Measurements from ENCODE around the gene FPR3. TPM values are rescaled to one million over a fixed set of nuclear protein-coding genes. Genes with fewer than 3 reads are reported as not detected.

FPR3 gene
- total RNA-seq, 2 experiments from 2014 or later = not detected

GRCh38 chr19:51820831-51821446 is 26.0 kb downstream of the FPR3 start:
- no peak for DNase-seq (ENCODE audit: low spot score)
- intact Hi-C loops (cut with micrococcal nuclease; ENCODE audit: unreplicated experiment) = no loop called here
- POLR2A ChIA-PET = no interaction called here
- Histone ChIP-seq H3K9me2 (ENCODE audit: insufficient read depth, low read length) (no peaks in the 10 kb centered on the region), H2AFZ (ENCODE audit: low read length) (no peak overlapping the region), H3K36me3 (ENCODE audit: insufficient read depth, low read length) (no peaks in the 10 kb centered on the region), H3K9me3 (ENCODE audit: low read length) (no peaks in the 10 kb centered on the region; the same call in 1 of the 2 replicates), H3K4me2 (ENCODE audit: low read length) (no peak overlapping the region), H4K20me1 (ENCODE audit: insufficient read depth, low read length) (no peaks in the 10 kb centered on the region), H3K4me1 (ENCODE audit: insufficient read depth, low read length, poor library complexity, severe bottlenecking) (no peaks in the 10 kb centered on the region), H3K4me3 (ENCODE audit: low read depth, low read length, poor library complexity, severe bottlenecking) (no peak overlapping the region), H3K79me2 (ENCODE audit: insufficient read depth, low read depth, low read length) (no peaks in the 10 kb centered on the region), H3K27ac (ENCODE audit: low read depth, low read length, poor library complexity, severe bottlenecking) (no peak overlapping the region)
- TF ChIP-seq EZH2phosphoT487 (IDR thresholded peaks at IDR 0.05; ENCODE audit: borderline replicate concordance, low read depth, low read length) = no peak
- TF ChIP-seq, protein P1, sequence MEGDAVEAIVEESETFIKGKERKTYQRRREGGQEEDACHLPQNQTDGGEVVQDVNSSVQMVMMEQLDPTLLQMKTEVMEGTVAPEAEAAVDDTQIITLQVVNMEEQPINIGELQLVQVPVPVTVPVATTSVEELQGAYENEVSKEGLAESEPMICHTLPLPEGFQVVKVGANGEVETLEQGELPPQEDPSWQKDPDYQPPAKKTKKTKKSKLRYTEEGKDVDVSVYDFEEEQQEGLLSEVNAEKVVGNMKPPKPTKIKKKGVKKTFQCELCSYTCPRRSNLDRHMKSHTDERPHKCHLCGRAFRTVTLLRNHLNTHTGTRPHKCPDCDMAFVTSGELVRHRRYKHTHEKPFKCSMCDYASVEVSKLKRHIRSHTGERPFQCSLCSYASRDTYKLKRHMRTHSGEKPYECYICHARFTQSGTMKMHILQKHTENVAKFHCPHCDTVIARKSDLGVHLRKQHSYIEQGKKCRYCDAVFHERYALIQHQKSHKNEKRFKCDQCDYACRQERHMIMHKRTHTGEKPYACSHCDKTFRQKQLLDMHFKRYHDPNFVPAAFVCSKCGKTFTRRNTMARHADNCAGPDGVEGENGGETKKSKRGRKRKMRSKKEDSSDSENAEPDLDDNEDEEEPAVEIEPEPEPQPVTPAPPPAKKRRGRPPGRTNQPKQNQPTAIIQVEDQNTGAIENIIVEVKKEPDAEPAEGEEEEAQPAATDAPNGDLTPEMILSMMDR (conservative IDR thresholded peaks at IDR 0.05; ENCODE audit: low read length) = no peak
- CTCF ChIA-PET (ENCODE audit: unreplicated experiment) = no interaction called here
- no TSS peak for BruUV-seq (replicated peaks)

DNA sequence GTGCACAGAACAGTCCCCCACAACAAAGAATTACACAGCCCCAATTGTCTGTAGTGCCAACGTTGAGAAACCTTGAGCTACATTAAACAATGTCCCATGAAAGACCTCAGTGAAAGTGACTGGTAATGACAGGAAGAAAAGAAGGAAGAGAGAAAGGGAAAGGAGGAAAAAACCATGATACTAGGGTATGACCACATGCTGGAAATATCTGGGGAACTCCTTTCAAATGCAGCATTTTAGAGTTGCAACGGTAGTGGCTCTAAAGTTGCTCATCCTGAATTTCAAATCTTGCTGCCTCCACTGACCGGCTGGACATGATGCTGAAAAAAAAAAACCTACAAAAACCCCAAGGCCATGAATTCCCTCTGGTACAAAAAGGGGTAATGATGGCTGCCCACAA is 26.5 kb downstream of the FPR3 start:
- POLR2A ChIA-PET = no interaction called here
- Histone ChIP-seq H3K4me1 (ENCODE audit: insufficient read depth, low read length, poor library complexity, severe bottlenecking) (no peaks in the 10 kb centered on the region), H3K4me3 (ENCODE audit: low read depth, low read length, poor library complexity, severe bottlenecking) (no peak overlapping the region), H3K9me2 (ENCODE audit: insufficient read depth, low read length) (no peaks in the 10 kb centered on the region), H3K36me3 (ENCODE audit: insufficient read depth, low read length) (no peaks in the 10 kb centered on the region), H3K27ac (ENCODE audit: low read depth, low read length, poor library complexity, severe bottlenecking) (no peak overlapping the region), H3K79me2 (ENCODE audit: insufficient read depth, low read depth, low read length) (no peaks in the 10 kb centered on the region), H2AFZ (ENCODE audit: low read length) (no peak overlapping the region), H3K9me3 (ENCODE audit: low read length) (peaks cover 5% of the 10 kb centered on the region; the same call in 1 of the 2 replicates), H4K20me1 (ENCODE audit: insufficient read depth, low read length) (no peaks in the 10 kb centered on the region), H3K4me2 (ENCODE audit: low read length) (no peak overlapping the region)
- no peak for TF ChIP-seq EZH2phosphoT487 (IDR thresholded peaks at IDR 0.05; ENCODE audit: borderline replicate concordance, low read depth, low read length)
- TF ChIP-seq, protein P1 (conservative IDR thresholded peaks at IDR 0.05; ENCODE audit: low read length) = no peak
- intact Hi-C loops (cut with micrococcal nuclease; ENCODE audit: unreplicated experiment) = no loop called here
- BruUV-seq (replicated peaks) = no TSS peak
- CTCF ChIA-PET (ENCODE audit: unreplicated experiment) = no interaction called here
- DNase-seq (ENCODE audit: low spot score) = no peak

- peaks cover 10% of the 10 kb centered on the region; the same call in 1 of the 2 replicates for H3K9me3 ChIP-seq (ENCODE audit: low read length)
Measured at GRCh38 chr19:51821921-51822320, 27.0 kb downstream of the FPR3 start.

More at GRCh38 chr19:51821921-51822320, 27.0 kb downstream of the FPR3 start:
- intact Hi-C loops (cut with micrococcal nuclease; ENCODE audit: unreplicated experiment) = no loop called here
- TF ChIP-seq, protein P1 (conservative IDR thresholded peaks at IDR 0.05; ENCODE audit: low read length) = no peak
- TF ChIP-seq EZH2phosphoT487 (IDR thresholded peaks at IDR 0.05; ENCODE audit: borderline replicate concordance, low read depth, low read length) = no peak
- Histone ChIP-seq H3K4me1 (ENCODE audit: insufficient read depth, low read length, poor library complexity, severe bottlenecking) (no peaks in the 10 kb centered on the region), H3K4me2 (ENCODE audit: low read length) (no peak overlapping the region), H3K9me2 (ENCODE audit: insufficient read depth, low read length) (no peaks in the 10 kb centered on the region), H3K36me3 (ENCODE audit: insufficient read depth, low read length) (no peaks in the 10 kb centered on the region), H3K79me2 (ENCODE audit: insufficient read depth, low read depth, low read length) (no peaks in the 10 kb centered on the region), H2AFZ (ENCODE audit: low read length) (no peak overlapping the region), H3K4me3 (ENCODE audit: low read depth, low read length, poor library complexity, severe bottlenecking) (no peak overlapping the region), H4K20me1 (ENCODE audit: insufficient read depth, low read length) (no peaks in the 10 kb centered on the region), H3K27ac (ENCODE audit: low read depth, low read length, poor library complexity, severe bottlenecking) (no peak overlapping the region)
- CTCF ChIA-PET (ENCODE audit: unreplicated experiment) = no interaction called here
- POLR2A ChIA-PET = no interaction called here
- no peak for DNase-seq (ENCODE audit: low spot score)
- no TSS peak for BruUV-seq (replicated peaks)

Measured in OCI-LY7 (cell line).